HG02938 (cell line): ENCODE results near the gene ADD2.
"Not testable (repeated sequence)": the region's sequence is repeated elsewhere in the genome, so short reads cannot be mapped to it uniquely, and the experiment has no call there.

ENCODE experiments used
- ATAC-seq: cut with Tn5 transposase; IDR thresholded peaks from one replicate; pipeline ENCODE4 v1.9.1; 2021; ENCODE audit warnings: mild to moderate bottlenecking, moderate library complexity; ENCODE audit not compliant: unreplicated experiment

Gene ADD2

GRCh38 chr2:70753902-70754301, 14.1 kb downstream of the ADD2 start:
- no peak for ATAC-seq

- no peak for ATAC-seq
Observed at GRCh38 chr2:70753031-70753430, 15.0 kb downstream of the ADD2 start.

- no peak for ATAC-seq
Observed at GRCh38 chr2:70752396-70752795, 15.6 kb downstream of the ADD2 start.

GRCh38 chr2:70751881-70752280, 16.1 kb downstream of the ADD2 start:
- ATAC-seq = no peak

- ATAC-seq = no peak
Observed at GRCh38 chr2:70750320-70750719, 17.7 kb downstream of the ADD2 start.

GRCh38 chr2:70748002-70748784, 19.8 kb downstream of the ADD2 start:
- no peak for ATAC-seq

GRCh38 chr2:70747284-70747683, 20.7 kb downstream of the ADD2 start:
- ATAC-seq = no peak

- ATAC-seq = no peak
Observed at GRCh38 chr2:70746094-70746974, 21.7 kb downstream of the ADD2 start.

GRCh38 chr2:70745276-70745825, 22.6 kb downstream of the ADD2 start:
- no peak for ATAC-seq

- ATAC-seq = no peak
Observed at GRCh38 chr2:70744397-70744796, 23.6 kb downstream of the ADD2 start.

- no peak for ATAC-seq
Observed at GRCh38 chr2:70743677-70744076, 24.3 kb downstream of the ADD2 start.

- ATAC-seq = no peak
Observed at GRCh38 chr2:70743068-70743467, 24.9 kb downstream of the ADD2 start.

GRCh38 chr2:70739492-70739891, 28.5 kb downstream of the ADD2 start:
- not testable (repeated sequence) for ATAC-seq

GRCh38 chr2:70738159-70738558, 29.8 kb downstream of the ADD2 start:
- ATAC-seq = no peak

- no peak for ATAC-seq
Observed at GRCh38 chr2:70735071-70735470, 32.9 kb downstream of the ADD2 start.

GRCh38 chr2:70733646-70734180, 34.3 kb downstream of the ADD2 start:
- no peak for ATAC-seq

GRCh38 chr2:70732766-70733645, 35.0 kb downstream of the ADD2 start:
- ATAC-seq = no peak

- ATAC-seq = no peak
Observed at GRCh38 chr2:70730730-70731129, 37.3 kb downstream of the ADD2 start.

- ATAC-seq = no peak
Observed at GRCh38 chr2:70729647-70730046, 38.4 kb downstream of the ADD2 start.

- no peak for ATAC-seq
Observed at GRCh38 chr2:70728128-70728527, 39.9 kb downstream of the ADD2 start.
